Epithelial cell of esophagus (primary cell): ENCODE results near the gene ARF1.

ENCODE experiments used
- DNase-seq: peaks from one replicate; pipeline ENCODE4 v3.0.0; 2010; ENCODE audit warnings: low read depth
- H3K4me3 ChIP-seq: 2 replicates; pipeline ENCODE4 v1.5.1; 2011; ENCODE audit warnings: mild to moderate bottlenecking, low read length, control low read depth
- TF ChIP-seq, protein P1 (sequence below): IDR thresholded peaks from 2 replicates; pipeline ENCODE4 v1.5.1; 2011; ENCODE audit warnings: low read depth, mild to moderate bottlenecking, low read length, control low read depth, inconsistent platforms; ENCODE audit not compliant: insufficient read depth; ENCODE audit errors: missing control alignments

The ARF1 gene

DNA sequence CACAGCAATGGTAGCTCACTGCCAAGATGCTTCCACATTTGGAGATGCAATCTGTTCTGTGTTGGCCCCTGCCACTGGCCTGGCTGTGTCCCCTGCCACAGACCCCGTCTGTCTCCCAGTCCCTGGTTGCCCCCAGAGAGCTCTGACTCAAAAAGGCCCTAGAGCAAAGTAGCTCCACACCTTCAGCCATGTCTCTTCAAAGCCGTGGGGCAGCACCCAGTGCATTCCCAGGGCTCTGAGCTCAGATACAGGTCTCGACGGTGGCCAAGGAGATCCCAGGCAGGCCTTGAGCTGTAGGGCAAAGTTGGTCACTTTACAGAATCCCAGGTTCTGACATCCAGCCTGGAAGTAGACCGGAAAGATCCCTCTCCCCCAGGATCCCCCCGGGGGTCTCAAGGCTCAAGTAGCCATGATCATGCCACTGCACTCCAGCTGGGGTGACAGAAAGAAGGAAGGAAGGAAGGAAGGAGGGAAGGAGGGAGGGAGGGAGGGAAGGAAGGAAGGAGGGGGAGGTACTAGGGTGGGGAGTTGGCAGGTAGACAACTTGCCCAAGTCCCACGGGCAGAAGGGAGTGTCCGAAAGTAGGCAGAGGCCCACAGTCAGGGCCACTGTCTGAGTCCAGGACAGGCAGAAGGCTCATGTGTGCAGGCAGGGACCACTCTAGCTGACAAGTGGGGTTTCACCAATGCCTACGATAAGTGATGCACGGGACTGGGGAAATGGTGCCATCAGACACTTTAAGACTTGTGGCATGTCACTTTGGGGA is 4.8 kb upstream of the ARF1 start:
- TF ChIP-seq, protein P1, sequence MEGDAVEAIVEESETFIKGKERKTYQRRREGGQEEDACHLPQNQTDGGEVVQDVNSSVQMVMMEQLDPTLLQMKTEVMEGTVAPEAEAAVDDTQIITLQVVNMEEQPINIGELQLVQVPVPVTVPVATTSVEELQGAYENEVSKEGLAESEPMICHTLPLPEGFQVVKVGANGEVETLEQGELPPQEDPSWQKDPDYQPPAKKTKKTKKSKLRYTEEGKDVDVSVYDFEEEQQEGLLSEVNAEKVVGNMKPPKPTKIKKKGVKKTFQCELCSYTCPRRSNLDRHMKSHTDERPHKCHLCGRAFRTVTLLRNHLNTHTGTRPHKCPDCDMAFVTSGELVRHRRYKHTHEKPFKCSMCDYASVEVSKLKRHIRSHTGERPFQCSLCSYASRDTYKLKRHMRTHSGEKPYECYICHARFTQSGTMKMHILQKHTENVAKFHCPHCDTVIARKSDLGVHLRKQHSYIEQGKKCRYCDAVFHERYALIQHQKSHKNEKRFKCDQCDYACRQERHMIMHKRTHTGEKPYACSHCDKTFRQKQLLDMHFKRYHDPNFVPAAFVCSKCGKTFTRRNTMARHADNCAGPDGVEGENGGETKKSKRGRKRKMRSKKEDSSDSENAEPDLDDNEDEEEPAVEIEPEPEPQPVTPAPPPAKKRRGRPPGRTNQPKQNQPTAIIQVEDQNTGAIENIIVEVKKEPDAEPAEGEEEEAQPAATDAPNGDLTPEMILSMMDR, result no peak
- DNase-seq, result no peak
- no peak overlapping the region for H3K4me3 ChIP-seq

DNA sequence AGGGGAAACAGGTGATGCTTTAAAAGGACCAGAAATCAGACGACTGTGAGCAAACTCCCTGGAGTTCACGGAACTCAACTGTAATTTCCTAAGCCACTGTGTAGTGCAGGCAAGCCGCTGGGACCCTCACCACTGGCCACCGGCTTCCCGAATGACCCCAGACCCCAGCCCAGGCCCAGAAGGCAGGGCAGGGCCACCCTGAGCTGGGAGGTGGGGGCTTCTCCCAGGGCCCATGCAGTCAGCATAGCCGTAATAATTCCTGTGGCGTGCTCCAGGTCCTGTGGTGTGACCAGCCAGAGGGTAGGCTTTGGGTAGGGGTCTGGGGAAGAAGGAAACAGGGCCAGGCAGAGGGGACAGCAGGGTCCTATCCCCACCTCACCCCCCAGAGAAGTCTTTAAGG is 3.5 kb upstream of the ARF1 start:
- TF ChIP-seq, protein P1, result no peak
- DNase-seq, result no peak

DNA sequence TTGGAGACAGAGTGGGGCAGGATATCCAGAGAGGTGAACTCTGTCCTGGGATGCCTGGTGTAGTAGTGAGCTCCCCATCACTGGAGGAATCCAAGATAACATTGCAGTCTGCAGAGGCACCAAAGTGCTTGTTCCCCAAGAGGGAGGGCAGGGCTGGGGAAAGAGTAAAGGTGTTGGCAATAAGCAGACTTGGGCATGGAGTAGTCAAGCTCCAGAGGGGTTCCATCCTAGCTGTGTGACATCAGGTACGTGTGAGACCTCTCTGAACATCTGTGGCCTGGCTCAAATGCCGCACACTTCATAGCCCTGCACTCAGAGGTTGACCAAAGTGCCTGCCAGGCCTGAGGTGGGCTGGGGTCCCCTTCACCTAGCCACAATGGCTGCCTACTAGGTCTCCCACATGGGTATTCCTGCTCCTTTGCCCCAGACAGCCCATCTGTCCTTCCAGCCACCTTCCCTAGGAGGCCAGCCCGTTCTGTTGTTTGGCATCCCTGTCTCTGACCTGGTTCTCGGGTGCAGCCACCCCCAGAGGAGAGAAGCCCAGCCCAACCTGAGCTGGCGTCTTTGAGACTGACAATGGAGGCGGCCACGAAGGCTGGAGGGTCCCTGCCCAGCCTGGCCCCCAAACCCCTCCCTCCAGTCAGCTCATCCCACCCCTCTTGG is 2.8 kb upstream of the ARF1 start:
- H3K4me3 ChIP-seq, result no peak overlapping the region
- no peak for DNase-seq
- TF ChIP-seq, protein P1, result no peak

More for the DNA sequence above, 3.5 kb upstream of the ARF1 start:
- H3K4me3 ChIP-seq, result no peak overlapping the region

DNA sequence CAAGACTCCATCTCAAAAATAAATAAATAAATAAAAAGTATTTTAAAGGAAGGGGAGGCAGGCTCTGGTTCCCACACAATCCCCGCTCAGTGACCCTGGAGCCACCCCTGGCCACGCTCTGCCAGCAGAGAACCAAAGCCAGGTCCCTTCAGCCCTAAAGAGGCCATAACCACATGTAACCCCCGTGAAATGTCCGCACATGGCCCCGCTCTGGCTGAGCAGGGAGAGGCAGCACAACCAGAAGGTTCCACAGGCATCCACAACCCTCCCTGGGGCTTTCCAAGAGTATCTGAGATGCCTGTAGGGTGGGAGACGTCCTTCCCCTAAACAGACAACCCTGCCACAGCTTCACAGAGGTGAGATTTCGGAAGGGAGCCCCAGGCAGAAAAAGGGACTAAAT is 1.4 kb upstream of the ARF1 start:
- TF ChIP-seq, protein P1, result no peak
- DNase-seq, result no peak
- H3K4me3 ChIP-seq, result peak overlapping the region; percentile 81

DNA sequence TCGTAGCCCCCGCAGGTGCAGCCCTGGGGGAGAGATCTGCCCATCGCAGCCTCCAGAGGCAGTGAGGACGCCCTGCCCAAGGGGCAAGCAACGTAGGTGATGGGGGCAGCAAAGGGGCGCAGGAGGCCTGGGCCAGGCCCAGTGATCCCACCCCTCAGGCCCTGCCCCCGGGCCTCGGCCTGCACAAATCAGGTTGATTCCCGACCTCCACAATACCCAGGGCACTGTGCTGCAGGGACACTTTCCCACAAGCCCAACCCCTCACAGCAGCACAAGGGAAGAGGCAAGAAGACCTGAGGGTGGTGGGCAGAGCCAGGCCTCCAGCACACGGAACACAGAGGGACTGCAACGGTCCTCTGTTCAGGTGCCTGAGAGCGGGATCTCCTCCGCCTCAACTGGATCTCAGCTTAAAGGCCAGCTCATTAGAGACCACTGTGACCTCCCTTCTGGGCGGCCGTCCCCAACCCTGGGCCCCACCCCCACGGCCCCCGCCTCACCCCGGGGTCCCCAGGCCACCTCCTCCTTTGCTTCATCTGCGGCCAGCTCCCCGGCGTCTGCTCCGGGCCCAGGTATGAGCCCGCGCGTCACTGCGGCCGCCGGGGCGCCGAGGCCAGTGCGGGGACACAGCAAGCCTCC is 812 bp upstream of the ARF1 start:
- TF ChIP-seq, protein P1, result no peak
- peak overlapping the region; percentile 81 for H3K4me3 ChIP-seq
- no peak for DNase-seq

DNA sequence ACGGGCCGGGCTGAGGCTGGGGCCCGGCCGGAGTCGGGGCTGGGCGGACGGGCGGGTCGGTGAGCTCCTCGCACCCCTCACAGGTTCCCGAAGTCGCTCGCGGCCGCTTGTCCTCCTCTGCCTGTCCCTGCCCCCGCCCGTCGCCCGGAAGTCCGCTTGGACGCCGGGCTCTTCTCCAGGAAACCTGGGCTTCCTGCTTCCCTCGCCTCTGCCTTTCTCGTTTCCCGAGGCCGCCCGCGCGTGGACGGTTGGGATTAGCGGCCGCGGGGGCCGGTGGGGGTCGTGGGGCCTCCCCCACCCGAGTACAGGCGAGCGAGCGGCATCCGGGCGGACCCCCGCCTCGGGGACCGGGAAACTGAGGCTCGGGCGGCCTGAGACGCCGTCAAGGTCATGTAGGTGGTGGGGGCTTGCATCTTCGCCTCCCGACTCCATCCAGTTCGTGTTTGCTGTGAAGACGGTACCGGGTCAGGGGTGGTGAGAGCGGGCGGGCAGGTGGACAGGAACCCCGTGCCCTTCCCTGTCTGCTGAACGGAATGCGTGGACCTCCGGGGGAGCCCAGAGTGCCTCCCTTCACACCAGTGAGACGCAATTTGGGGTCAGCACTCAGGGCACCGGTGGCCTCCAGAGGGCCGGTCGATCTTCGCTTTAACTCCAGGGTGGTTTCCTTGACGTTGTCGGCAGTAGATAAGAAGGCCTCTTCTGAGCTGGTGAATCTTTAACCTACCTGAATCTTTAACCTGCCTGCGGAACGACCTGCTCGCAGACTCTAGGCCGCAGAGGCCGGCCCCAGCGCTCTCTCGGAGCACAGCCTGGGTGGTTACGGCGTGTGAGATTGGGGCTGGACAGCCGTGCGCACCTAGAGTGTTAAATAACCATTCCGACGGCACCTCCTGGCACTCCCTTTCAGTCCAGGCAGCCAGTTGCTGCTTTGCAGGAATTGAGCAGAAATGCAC is 686 bp downstream of the ARF1 start:
- peak; percentile 39 for DNase-seq
- TF ChIP-seq, protein P1, result no peak
- peak overlapping the region; percentile 95 for H3K4me3 ChIP-seq
